Heart left ventricle (tissue), 16 donors: Measurements from ENCODE around the gene MLPH. TPM values are rescaled to one million over a fixed set of nuclear protein-coding genes. Genes with fewer than 3 reads are reported as not detected.

ENCODE experiments used
- ATAC-seq, 4 donors: fragments of 200-7000 bp; cut with Tn5 transposase; one replicate each; pipeline ENCODE4 v1.9.1; 2020 to 2022; ENCODE audit warnings: moderate library complexity in 4 of 4, mild to moderate bottlenecking in 3 of 4, moderate number of reproducible peaks in 1 of 4
- DNase-seq, 5 donors: peaks; one replicate each; pipeline ENCODE4 v3.0.0-alpha.2; 2020
- H3K27ac ChIP-seq, 12 donors: fragments of 200-600 bp; sonication (generic) in 4 of 12; one replicate each; pipeline versions ENCODE4 v1.5.0 to v1.8.0; 2016 to 2022; ENCODE audit warnings: mild to moderate bottlenecking in 2 of 12
- H3K27me3 ChIP-seq, 9 donors: fragments of 200-600 bp; sonication (generic) in 2 of 9; one replicate each; pipeline versions ENCODE4 v1.5.1 to v1.8.0; 2016 to 2022; ENCODE audit warnings: mild to moderate bottlenecking in 3 of 9
- H3K36me3 ChIP-seq, 9 donors: fragments of 200-600 bp; sonication (generic) in 2 of 9; one replicate each; pipeline versions ENCODE4 v1.5.0 to v1.8.0; 2018 to 2022; ENCODE audit warnings: mild to moderate bottlenecking in 2 of 9
- H3K4me1 ChIP-seq, 12 donors: fragments of 200-600 bp; sonication (generic) in 4 of 12; one replicate each; pipeline versions ENCODE4 v1.5.0 to v1.8.0; 2016 to 2022; ENCODE audit warnings: mild to moderate bottlenecking in 3 of 12
- H3K4me3 ChIP-seq, 12 donors: fragments of 200-600 bp; sonication (generic) in 4 of 12; one replicate each; pipeline versions ENCODE4 v1.5.0 to v1.8.0; 2017 to 2022; ENCODE audit warnings: mild to moderate bottlenecking in 9 of 12, moderate library complexity in 4 of 12
- H3K9me3 ChIP-seq, 12 donors: fragments of 200-600 bp; sonication (generic) in 4 of 12; one replicate each; pipeline versions ENCODE4 v1.5.0 to v1.8.0; 2016 to 2022; ENCODE audit warnings: mild to moderate bottlenecking in 1 of 12
- CTCF ChIP-seq, 12 donors: fragments of 200-600 bp; sonication (generic) in 4 of 12; IDR thresholded peaks; one replicate each; pipeline versions ENCODE4 v1.5.0 to v1.8.0; 2018 to 2022; ENCODE audit warnings: antibody characterized with exemption in 12 of 12, mild to moderate bottlenecking in 5 of 12
- POLR2A ChIP-seq, 2 donors: fragments of 450-650 bp; IDR thresholded peaks; one replicate each; pipeline ENCODE4 v1.6.1; 2017; ENCODE audit warnings: antibody characterized with exemption in 2 of 2, mild to moderate bottlenecking in 2 of 2, moderate library complexity in 2 of 2
- WGBS, 4 donors: extraction: QIAGEN DNeasy Blood & Tissue Kit in 2 of 4; methylation state at CpG; one replicate each; pipeline versions ENCODE4 v1.1.5 to v1.1.7; 2013 to 2018; 5-methylcytosine and 5-hydroxymethylcytosine counted together
- intact Hi-C, 10 donors: fragments of 100-400 bp; cut with DNase I; formaldehyde crosslinking; loops; one replicate each; pipeline versions ENCODE4 v1.11.1 to v1.14.2; 2022
- polyA plus RNA-seq, 2 donors: library from polyadenylated mRNA; stranded (reverse); fragments of 200-250 nt; gene quantifications; one replicate each; pipeline ENCODE4 v1.2.3, GENCODE V29; 2013
- total RNA-seq, 9 donors: library from RNA; depleted of rRNA in 2 of 9; stranded (reverse); fragments of >200 nt in 2 of 9; fragmentation: NEBNext Ultra II Directional in 3 of 9; extraction: Animal tissue kit (Norgen Biotek cat#: 25700) in 3 of 9; gene quantifications; one replicate each; pipeline versions ENCODE4 v1.1.0 to v1.2.4, GENCODE V29; 2016 to 2023
- donor health status: ischemic (EF 13 %, LVEDD 7.1; RV severe dilation, severe dysfunction).
- donor health status: healthy with polysubstance abuse.
- donor health status: DM: no; HTN: yes; CAD: no.
- donor health status: DM: no; HTN: no; CAD: no.
- donor health status: ischemic (EF 25% LVEDD 6.9; RV normal size, moderate dysfunction).
- donor health status: ischemic (EF 25% LVEDD 5.7; RV mildly dilated, moderate dysfunction).
- donor health status: healthy.
- donor health status: DM: yes; HTN: yes; CAD: no.
- donor health status: ischemic (EF 35%, LVEDD 5.7; RV mildly dilated, moderate dysfunction).
- donor health status: nonischemic (EF 11% LVEDD 7.7; RV severe dilation, severe dysfunction).
- donor health status: DM: yes; HTN: yes; CAD: no.
- donor health status: PGD.
- donor health status: ischemic (EF 29% LVEDD 5.4; RV normal size, mild dysfunction).
- donor health status: nonischemic (EF 23%, LVEDD 6.1; RV moderate dilation, normal function).

Gene MLPH
- total and polyA plus RNA-seq, 11 donors = 18.3 to 60.3 (median 30.7) TPM

GRCh38 chr2:237567276-237568029, 80.4 kb downstream of the MLPH start:
- Histone ChIP-seq H3K27me3 (peaks cover 0 to 14% (median 0%) of the 10 kb centered on the region in 9 donors), H3K4me3 (no peak overlapping the region), H3K27ac (no peak overlapping the region), H3K4me1 (peaks cover 0 to 11% (median 9%) of the 10 kb centered on the region in 12 donors), H3K36me3 (no peaks in the 10 kb centered on the region), H3K9me3 (no peaks in the 10 kb centered on the region)
- intact Hi-C loops = loop anchor here in 1 of 10 donors (10.0 kb wide), 1 partner anchor 473 kb away; no protein-coding TSS in a partner anchor
- TF ChIP-seq CTCF (IDR thresholded peaks at IDR 0.05) (no peak), POLR2A (IDR thresholded peaks at IDR 0.05) (no peak)
- WGBS, 4 donors = 82 to 90% (median 86%) methylated on average over 16 of the region's 16 CpGs
- DNase-seq (peak in 1 of 5 donors; percentile 8), ATAC-seq (no peak)

GRCh38 chr2:237568121-237568660, 81.1 kb downstream of the MLPH start:
- DNase-seq (peak in 1 of 5 donors; percentile 21), ATAC-seq (no peak)
- 77 to 88% (median 85%) methylated on average over 8 to 9 of the region's 9 CpGs for WGBS, 4 donors
- Histone ChIP-seq H3K9me3 (no peaks in the 10 kb centered on the region), H3K4me3 (no peak overlapping the region), H3K27ac (no peak overlapping the region), H3K4me1 (peaks cover 0 to 15% (median 12%) of the 10 kb centered on the region in 12 donors), H3K36me3 (no peaks in the 10 kb centered on the region), H3K27me3 (peaks cover 0 to 14% (median 0%) of the 10 kb centered on the region in 9 donors)
- no peak for TF ChIP-seq CTCF (IDR thresholded peaks at IDR 0.05)
- TF ChIP-seq POLR2A (IDR thresholded peaks at IDR 0.05) = no peak
- intact Hi-C loops = loop anchor here in 1 of 10 donors (10.0 kb wide), 1 partner anchor 473 kb away; no protein-coding TSS in a partner anchor

GRCh38 chr2:237569041-237569440, 82.0 kb downstream of the MLPH start:
- H3K4me3 ChIP-seq = no peak overlapping the region
- H3K27ac ChIP-seq = no peak overlapping the region
- peaks cover 0 to 15% (median 12%) of the 10 kb centered on the region in 12 donors for H3K4me1 ChIP-seq
- no peaks in the 10 kb centered on the region for H3K9me3 ChIP-seq
- TF ChIP-seq CTCF (IDR thresholded peaks at IDR 0.05) (no peak), POLR2A (IDR thresholded peaks at IDR 0.05) (no peak)
- DNase-seq (no peak), ATAC-seq (no peak)
- H3K36me3 ChIP-seq = no peaks in the 10 kb centered on the region
- intact Hi-C loops = loop anchor here in 1 of 10 donors (10.0 kb wide), 1 partner anchor 474 kb away; no protein-coding TSS in a partner anchor
- peaks cover 0 to 10% (median 0%) of the 10 kb centered on the region in 9 donors for H3K27me3 ChIP-seq
- 91 to 97% (median 95%) methylated on average over 5 of the region's 5 CpGs for WGBS, 4 donors

- DNase-seq (peak in 1 of 5 donors; percentile 7), ATAC-seq (no peak)
- peaks cover 0 to 19% (median 12%) of the 10 kb centered on the region in 12 donors for H3K4me1 ChIP-seq
- intact Hi-C loops = loop anchor here in 9 of 10 donors (2.0 to 10.0 kb wide), 8 partner anchors 57 to 478 kb away; no protein-coding TSS in a partner anchor
- TF ChIP-seq CTCF (IDR thresholded peaks at IDR 0.05) = no peak
- no peak for TF ChIP-seq POLR2A (IDR thresholded peaks at IDR 0.05)
- 92 to 97% (median 95%) methylated on average over 3 of the region's 3 CpGs for WGBS, 4 donors
- no peak overlapping the region for H3K27ac ChIP-seq
- H3K36me3 ChIP-seq = no peaks in the 10 kb centered on the region
- peaks cover 0 to 3% (median 0%) of the 10 kb centered on the region in 9 donors for H3K27me3 ChIP-seq
- H3K9me3 ChIP-seq = no peaks in the 10 kb centered on the region
- H3K4me3 ChIP-seq = no peak overlapping the region
Measured at GRCh38 chr2:237569896-237570295, 82.8 kb downstream of the MLPH start.
